SK-N-SH treated with all-trans-retinoic acid at 6 μM for 48 hours (cell line): Measurements from ENCODE around the gene MAP2.
A peak's percentile ranks its signal among the peaks of the same experiment; 100 is the strongest.

Source experiments
- ATAC-seq: fragments of 200-7000 bp; cut with Tn5 transposase; 3 replicates; pipeline ENCODE4 v1.9.1; 2020; ENCODE audit warnings: mild to moderate bottlenecking, moderate library complexity
- ARNTL ChIP-seq: fragments of 450-650 bp; formaldehyde crosslinking; IDR thresholded peaks from 2 replicates; pipeline ENCODE4 v1.5.0; 2020; ENCODE audit warnings: low read depth, mild to moderate bottlenecking, moderate library complexity, borderline replicate concordance
- BACH2 ChIP-seq: fragments of 250-450 bp; sonication (Bioruptor Pico); IDR thresholded peaks from 2 replicates; pipeline ENCODE4 v1.9.0; 2021; ENCODE audit warnings: mild to moderate bottlenecking, borderline replicate concordance
- CSDC2 ChIP-seq: fragments of 250-450 bp; sonication (Bioruptor Pico); IDR thresholded peaks from 2 replicates; pipeline ENCODE4 v1.5.0; 2020; ENCODE audit warnings: mild to moderate bottlenecking, moderate library complexity
- ESRRG ChIP-seq: fragments of 250-450 bp; sonication (Bioruptor Pico); IDR thresholded peaks from 2 replicates; pipeline ENCODE4 v1.6.1; 2021; ENCODE audit warnings: mild to moderate bottlenecking
- GLIS3 ChIP-seq: fragments of 250-450 bp; sonication (Bioruptor Pico); IDR thresholded peaks from 2 replicates; pipeline ENCODE4 v1.5.0; 2020; ENCODE audit warnings: mild to moderate bottlenecking, moderate library complexity
- ISL1 ChIP-seq: fragments of 250-450 bp; sonication (Bioruptor Pico); IDR thresholded peaks from 2 replicates; pipeline ENCODE4 v2.1.2; 2022; ENCODE audit warnings: mild to moderate bottlenecking, moderate library complexity
- OSR1 ChIP-seq: fragments of 250-450 bp; sonication (Bioruptor Pico); IDR thresholded peaks from 2 replicates; pipeline ENCODE4 v1.8.0; 2022; ENCODE audit warnings: moderate library complexity, mild to moderate bottlenecking, inconsistent platforms
- PPARA ChIP-seq: fragments of 250-450 bp; sonication (Bioruptor Pico); IDR thresholded peaks from 2 replicates; pipeline ENCODE4 v1.5.0; 2020; ENCODE audit warnings: mild to moderate bottlenecking, borderline replicate concordance
- RARB ChIP-seq: fragments of 250-450 bp; sonication (Bioruptor Pico); IDR thresholded peaks from 2 replicates; pipeline ENCODE4 v1.8.0; 2021; ENCODE audit warnings: mild to moderate bottlenecking, moderate library complexity
- TOX ChIP-seq: fragments of 250-450 bp; sonication (Bioruptor Pico); IDR thresholded peaks from 2 replicates; pipeline ENCODE4 v1.8.0; 2021; ENCODE audit warnings: mild to moderate bottlenecking, moderate library complexity, borderline replicate concordance
- ZC3H10 ChIP-seq: fragments of 250-450 bp; sonication (Bioruptor Pico); IDR thresholded peaks from 2 replicates; pipeline ENCODE4 v1.5.1; 2021; ENCODE audit warnings: mild to moderate bottlenecking, moderate library complexity
- ZFP3 ChIP-seq: fragments of 250-450 bp; sonication (Bioruptor Pico); IDR thresholded peaks from 2 replicates; pipeline ENCODE4 v1.5.0; 2020; ENCODE audit warnings: mild to moderate bottlenecking, moderate library complexity
- ZFP30 ChIP-seq: fragments of 450-650 bp; formaldehyde crosslinking; IDR thresholded peaks from 2 replicates; pipeline ENCODE4 v1.5.0; 2022; ENCODE audit warnings: mild to moderate bottlenecking, moderate library complexity
- ZNF565 ChIP-seq: fragments of 450-650 bp; formaldehyde crosslinking; conservative IDR thresholded peaks from 2 replicates; pipeline ENCODE4 v1.5.0; 2020; ENCODE audit warnings: low read depth, mild to moderate bottlenecking, moderate library complexity
- ZNF70 ChIP-seq: fragments of 450-650 bp; formaldehyde crosslinking; IDR thresholded peaks from 2 replicates; pipeline ENCODE4 v1.5.0; 2020; ENCODE audit warnings: mild to moderate bottlenecking, moderate library complexity
- ZNF8 ChIP-seq: fragments of 450-650 bp; formaldehyde crosslinking; IDR thresholded peaks from 2 replicates; pipeline ENCODE4 v1.5.0; 2020; ENCODE audit warnings: mild to moderate bottlenecking, moderate library complexity
- TF ChIP-seq, protein P1 (sequence below): fragments of 250-450 bp; sonication (Bioruptor Pico); IDR thresholded peaks from 2 replicates; pipeline ENCODE4 v1.8.0; 2021; ENCODE audit warnings: low read depth, mild to moderate bottlenecking, moderate library complexity, borderline replicate concordance
- TF ChIP-seq, protein P2 (sequence below): fragments of 250-450 bp; sonication (Bioruptor Pico); IDR thresholded peaks from 2 replicates; pipeline ENCODE4 v1.5.1; 2020; ENCODE audit warnings: low read depth, mild to moderate bottlenecking, moderate library complexity
- TF ChIP-seq, protein P3 (sequence below): fragments of 250-450 bp; sonication (Bioruptor Pico); IDR thresholded peaks from 2 replicates; pipeline ENCODE4 v1.5.1; 2021; ENCODE audit warnings: mild to moderate bottlenecking, moderate library complexity
- TF ChIP-seq, protein P4 (sequence below): fragments of 250-450 bp; sonication (Bioruptor Pico); IDR thresholded peaks from 2 replicates; pipeline ENCODE4 v1.5.0; 2020; ENCODE audit warnings: mild to moderate bottlenecking, moderate library complexity

The MAP2 gene

DNA sequence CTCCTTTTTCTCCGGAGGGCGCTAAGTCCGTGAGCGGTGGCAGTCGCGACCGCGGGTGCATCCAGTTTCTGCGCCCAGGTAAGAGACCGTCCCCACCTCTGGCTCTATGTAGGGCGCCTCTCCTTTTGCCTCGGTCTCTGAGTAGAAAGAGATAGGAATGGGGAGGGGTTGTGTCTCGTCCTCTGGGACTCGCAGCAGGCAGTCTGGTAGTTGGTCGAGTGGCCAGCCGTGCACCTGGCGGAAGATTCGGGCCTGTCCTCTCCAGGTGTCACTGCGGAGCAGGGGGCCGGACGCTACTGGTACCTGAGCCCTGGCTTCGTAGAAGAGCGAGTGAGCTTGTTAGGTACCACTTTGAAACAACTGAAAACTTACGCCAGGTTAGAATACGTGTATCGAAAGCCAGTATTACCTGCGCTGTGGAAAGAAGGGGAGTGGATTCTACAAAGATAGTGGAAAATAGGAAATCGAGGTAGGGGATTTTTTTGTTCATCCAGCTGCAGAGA is 403 bp downstream of the MAP2 start:
- peak; percentile 48 for ATAC-seq
- TF ChIP-seq ZC3H10 (CRISPR knock-in tag) (no peak), ISL1 (no peak)
- TF ChIP-seq, protein P1, sequence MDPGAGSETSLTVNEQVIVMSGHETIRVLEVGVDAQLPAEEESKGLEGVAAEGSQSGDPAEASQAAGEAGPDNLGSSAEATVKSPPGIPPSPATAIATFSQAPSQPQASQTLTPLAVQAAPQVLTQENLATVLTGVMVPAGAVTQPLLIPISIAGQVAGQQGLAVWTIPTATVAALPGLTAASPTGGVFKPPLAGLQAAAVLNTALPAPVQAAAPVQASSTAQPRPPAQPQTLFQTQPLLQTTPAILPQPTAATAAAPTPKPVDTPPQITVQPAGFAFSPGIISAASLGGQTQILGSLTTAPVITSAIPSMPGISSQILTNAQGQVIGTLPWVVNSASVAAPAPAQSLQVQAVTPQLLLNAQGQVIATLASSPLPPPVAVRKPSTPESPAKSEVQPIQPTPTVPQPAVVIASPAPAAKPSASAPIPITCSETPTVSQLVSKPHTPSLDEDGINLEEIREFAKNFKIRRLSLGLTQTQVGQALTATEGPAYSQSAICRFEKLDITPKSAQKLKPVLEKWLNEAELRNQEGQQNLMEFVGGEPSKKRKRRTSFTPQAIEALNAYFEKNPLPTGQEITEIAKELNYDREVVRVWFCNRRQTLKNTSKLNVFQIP (CRISPR knock-in tag) = no peak

DNA sequence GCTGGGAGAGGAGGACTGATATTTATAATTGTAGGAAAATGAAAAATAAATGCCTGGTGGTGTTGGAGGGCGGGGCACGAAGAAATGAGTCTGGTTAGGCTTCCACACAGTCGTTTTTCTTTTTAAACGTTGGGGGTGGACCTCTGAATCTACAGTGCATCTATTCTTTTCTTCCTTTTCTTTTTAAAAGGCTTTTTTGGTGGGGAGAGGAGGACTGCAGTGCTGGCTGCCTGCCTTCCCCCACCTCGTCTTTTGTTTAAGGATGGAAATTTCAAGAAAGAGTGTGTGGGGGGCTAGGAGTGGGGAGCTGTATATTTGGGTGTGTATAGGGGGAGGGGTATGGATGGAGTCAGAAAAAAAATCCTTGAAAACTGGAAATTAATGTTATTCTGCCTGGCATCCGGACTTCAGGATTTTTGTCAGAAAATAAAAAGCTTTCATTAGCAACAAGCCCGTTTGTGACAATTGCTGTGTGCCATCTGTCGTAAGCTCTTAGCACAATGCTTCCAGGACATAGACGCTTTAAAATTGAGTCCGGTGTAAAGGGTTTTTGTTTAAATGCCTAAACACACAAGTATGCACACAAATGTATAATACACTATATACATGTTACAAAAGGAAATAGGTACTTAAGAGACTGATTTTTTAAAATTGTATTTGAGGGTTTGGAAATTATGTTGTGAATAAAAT is 1.1 kb downstream of the MAP2 start:
- TF ChIP-seq ESRRG (CRISPR knock-in tag) = no peak
- no peak for TF ChIP-seq ZNF8
- TF ChIP-seq OSR1 (CRISPR knock-in tag) = no peak
- TF ChIP-seq ZC3H10 (CRISPR knock-in tag) = no peak
- TF ChIP-seq, protein P2, sequence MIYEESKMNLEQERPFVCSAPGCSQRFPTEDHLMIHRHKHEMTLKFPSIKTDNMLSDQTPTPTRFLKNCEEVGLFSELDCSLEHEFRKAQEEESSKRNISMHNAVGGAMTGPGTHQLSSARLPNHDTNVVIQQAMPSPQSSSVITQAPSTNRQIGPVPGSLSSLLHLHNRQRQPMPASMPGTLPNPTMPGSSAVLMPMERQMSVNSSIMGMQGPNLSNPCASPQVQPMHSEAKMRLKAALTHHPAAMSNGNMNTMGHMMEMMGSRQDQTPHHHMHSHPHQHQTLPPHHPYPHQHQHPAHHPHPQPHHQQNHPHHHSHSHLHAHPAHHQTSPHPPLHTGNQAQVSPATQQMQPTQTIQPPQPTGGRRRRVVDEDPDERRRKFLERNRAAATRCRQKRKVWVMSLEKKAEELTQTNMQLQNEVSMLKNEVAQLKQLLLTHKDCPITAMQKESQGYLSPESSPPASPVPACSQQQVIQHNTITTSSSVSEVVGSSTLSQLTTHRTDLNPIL (CRISPR knock-in tag) = no peak
- TF ChIP-seq ZFP3 (CRISPR knock-in tag) = no peak
- no peak for TF ChIP-seq BACH2 (CRISPR knock-in tag)
- TF ChIP-seq ZFP30 (CRISPR knock-in tag) = no peak
- no peak for TF ChIP-seq ISL1
- no peak for TF ChIP-seq ARNTL (CRISPR knock-in tag)
- no peak for TF ChIP-seq CSDC2 (CRISPR knock-in tag)
- peak; percentile 14; the same call in 2 of the 3 replicates for ATAC-seq

DNA sequence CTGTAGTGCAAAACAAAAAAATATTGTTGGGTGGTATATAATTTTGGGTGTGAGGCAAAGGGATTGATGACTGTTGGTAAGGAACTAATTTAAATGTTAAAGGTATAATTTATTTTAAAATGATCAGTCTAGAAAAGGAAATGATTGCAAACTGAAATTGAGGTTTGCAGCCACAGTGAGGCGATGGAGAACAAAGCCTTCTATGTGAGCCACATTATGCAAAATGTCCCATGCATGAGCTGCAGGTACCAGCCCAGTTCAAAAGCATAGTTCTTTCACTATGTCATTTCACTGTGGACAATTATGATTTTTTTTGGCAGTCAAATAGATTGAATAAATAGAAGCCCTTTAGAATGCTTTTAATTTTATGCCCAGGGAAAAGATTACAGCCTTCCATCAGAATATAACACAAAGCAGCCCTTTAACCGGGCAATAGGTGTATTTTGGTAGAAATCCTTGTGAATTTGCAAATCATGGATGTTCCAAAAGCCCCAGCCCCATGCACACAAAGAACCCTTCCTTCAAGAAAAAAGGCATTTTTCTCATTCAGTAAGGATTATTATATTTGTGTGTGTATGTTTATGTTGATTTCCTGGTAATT is 1.7 kb downstream of the MAP2 start:
- ATAC-seq = peak; percentile 60

DNA sequence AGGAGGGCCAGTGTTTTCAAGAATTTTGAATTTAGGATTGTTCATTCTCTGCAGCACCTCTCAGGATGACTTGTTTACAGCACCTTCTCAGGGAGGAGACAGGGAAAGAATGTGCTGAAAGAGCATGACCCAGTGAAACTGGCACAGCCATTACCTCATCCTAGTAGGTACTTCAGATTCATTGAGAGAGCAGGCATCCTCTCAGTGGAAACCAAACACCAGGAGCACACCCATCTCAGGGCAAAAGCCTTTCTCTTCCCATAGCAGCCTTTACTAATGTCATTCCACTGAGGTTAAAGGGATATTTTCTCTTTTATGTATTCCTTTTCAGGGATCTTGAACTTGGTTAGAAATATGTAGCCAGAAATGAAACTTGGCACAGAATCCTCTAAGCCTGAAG is 2.6 kb downstream of the MAP2 start:
- no peak for TF ChIP-seq ZNF70 (CRISPR knock-in tag)
- TF ChIP-seq ZFP3 (CRISPR knock-in tag) = no peak
- no peak for TF ChIP-seq ZC3H10 (CRISPR knock-in tag)
- ATAC-seq = no peak

More for the DNA sequence above, 1.7 kb downstream of the MAP2 start:
- TF ChIP-seq GLIS3 (CRISPR knock-in tag) = no peak
- peak; percentile 50; the same call in 1 of the 2 replicates for TF ChIP-seq ISL1

DNA sequence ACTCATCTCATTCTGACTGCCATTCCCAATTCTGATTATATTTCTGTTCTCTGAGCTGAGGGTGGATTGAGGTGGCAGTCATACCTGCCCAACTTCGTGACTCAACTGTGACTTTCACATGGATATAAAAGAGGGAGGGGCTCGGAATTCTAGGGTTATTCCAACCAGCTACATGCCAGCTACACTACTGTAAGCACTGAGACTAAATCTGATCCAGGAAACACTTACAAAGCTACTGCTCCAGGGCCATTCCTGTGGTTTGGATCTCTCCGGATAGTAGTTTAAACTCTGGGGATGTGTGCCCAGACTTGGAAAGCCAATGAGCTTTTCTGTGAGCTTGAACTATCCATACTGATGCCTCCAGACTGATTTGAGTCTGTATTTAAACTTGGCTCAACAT is 7.9 kb downstream of the MAP2 start:
- TF ChIP-seq ZNF565 (CRISPR knock-in tag) = no peak
- TF ChIP-seq, protein P3, sequence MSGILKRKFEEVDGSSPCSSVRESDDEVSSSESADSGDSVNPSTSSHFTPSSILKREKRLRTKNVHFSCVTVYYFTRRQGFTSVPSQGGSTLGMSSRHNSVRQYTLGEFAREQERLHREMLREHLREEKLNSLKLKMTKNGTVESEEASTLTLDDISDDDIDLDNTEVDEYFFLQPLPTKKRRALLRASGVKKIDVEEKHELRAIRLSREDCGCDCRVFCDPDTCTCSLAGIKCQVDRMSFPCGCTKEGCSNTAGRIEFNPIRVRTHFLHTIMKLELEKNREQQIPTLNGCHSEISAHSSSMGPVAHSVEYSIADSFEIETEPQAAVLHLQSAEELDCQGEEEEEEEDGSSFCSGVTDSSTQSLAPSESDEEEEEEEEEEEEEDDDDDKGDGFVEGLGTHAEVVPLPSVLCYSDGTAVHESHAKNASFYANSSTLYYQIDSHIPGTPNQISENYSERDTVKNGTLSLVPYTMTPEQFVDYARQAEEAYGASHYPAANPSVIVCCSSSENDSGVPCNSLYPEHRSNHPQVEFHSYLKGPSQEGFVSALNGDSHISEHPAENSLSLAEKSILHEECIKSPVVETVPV = no peak
- TF ChIP-seq, protein P1 (CRISPR knock-in tag) = no peak
- TF ChIP-seq OSR1 (CRISPR knock-in tag) = no peak
- no peak for TF ChIP-seq PPARA (CRISPR knock-in tag)
- no peak for TF ChIP-seq RARB (CRISPR knock-in tag)
- no peak for TF ChIP-seq ARNTL (CRISPR knock-in tag)
- no peak for TF ChIP-seq ZFP3 (CRISPR knock-in tag)
- TF ChIP-seq ESRRG (CRISPR knock-in tag) = no peak
- TF ChIP-seq CSDC2 (CRISPR knock-in tag) = no peak
- TF ChIP-seq, protein P2 (CRISPR knock-in tag) = no peak
- TF ChIP-seq ZNF70 (CRISPR knock-in tag) = no peak
- no peak for TF ChIP-seq TOX (CRISPR knock-in tag)
- TF ChIP-seq ZNF8 = no peak
- TF ChIP-seq, protein P4, sequence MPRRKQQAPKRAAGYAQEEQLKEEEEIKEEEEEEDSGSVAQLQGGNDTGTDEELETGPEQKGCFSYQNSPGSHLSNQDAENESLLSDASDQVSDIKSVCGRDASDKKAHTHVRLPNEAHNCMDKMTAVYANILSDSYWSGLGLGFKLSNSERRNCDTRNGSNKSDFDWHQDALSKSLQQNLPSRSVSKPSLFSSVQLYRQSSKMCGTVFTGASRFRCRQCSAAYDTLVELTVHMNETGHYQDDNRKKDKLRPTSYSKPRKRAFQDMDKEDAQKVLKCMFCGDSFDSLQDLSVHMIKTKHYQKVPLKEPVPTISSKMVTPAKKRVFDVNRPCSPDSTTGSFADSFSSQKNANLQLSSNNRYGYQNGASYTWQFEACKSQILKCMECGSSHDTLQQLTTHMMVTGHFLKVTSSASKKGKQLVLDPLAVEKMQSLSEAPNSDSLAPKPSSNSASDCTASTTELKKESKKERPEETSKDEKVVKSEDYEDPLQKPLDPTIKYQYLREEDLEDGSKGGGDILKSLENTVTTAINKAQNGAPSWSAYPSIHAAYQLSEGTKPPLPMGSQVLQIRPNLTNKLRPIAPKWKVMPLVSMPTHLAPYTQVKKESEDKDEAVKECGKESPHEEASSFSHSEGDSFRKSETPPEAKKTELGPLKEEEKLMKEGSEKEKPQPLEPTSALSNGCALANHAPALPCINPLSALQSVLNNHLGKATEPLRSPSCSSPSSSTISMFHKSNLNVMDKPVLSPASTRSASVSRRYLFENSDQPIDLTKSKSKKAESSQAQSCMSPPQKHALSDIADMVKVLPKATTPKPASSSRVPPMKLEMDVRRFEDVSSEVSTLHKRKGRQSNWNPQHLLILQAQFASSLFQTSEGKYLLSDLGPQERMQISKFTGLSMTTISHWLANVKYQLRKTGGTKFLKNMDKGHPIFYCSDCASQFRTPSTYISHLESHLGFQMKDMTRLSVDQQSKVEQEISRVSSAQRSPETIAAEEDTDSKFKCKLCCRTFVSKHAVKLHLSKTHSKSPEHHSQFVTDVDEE = no peak
- TF ChIP-seq ISL1 = no peak
- ATAC-seq = peak; percentile 75
